ENCODE data around the gene ATP6AP2. TPM values are rescaled to one million over a fixed set of nuclear protein-coding genes. Genes with fewer than 3 reads are reported as not detected.

The ATP6AP2 gene
- total and polyA plus RNA-seq, 2 of the 13 experiments (the other 11 are each of a cell fraction or from before 2014, with no cell fraction given), result 55.6 to 108 TPM

GRCh38 chrX:40623139-40623536 is 42.4 kb downstream of the ATP6AP2 start, which contains the start of gene MPC1L:
Gene MPC1L (plus strand): TSS chrX:40623428. CDS start chrX:40623566, 138 bp downstream.
- Histone ChIP-seq H3K27ac (ENCODE audit: extremely low read length, insufficient read depth, low read length) (no peak within 1 kb of the TSS), H2AFZ (ENCODE audit: low read length) (no peak within 1 kb of the TSS), H3K4me3 (replicated peaks in 1 of 3; ENCODE audit: insufficient read depth in 1 of 3, low read depth in 2 of 3, low read length in 3 of 3) (no peak within 1 kb of the TSS), H3K27me3 (ENCODE audit: control insufficient read depth in 1 of 2, insufficient read depth in 2 of 2, low read length in 2 of 2) (no peaks in the 10 kb centered on the region), H4K20me1 (ENCODE audit: insufficient read depth, low read length) (no peaks in the 10 kb centered on the region), H3K79me2 (ENCODE audit: insufficient read depth, low read length) (no peaks in the 10 kb centered on the region), H3K9me3 (ENCODE audit: low read length) (no peaks in the 10 kb centered on the region), H3K36me3 (replicated peaks in 1 of 2; ENCODE audit: control insufficient read depth in 1 of 2, insufficient read depth in 2 of 2, low read length in 2 of 2) (no peaks in the 10 kb centered on the region; a peak in 1 of 5 replicates), H3K9ac (ENCODE audit: insufficient read depth, low read depth, low read length) (no peak within 1 kb of the TSS), H3K4me1 (ENCODE audit: insufficient read depth, low read length) (peaks cover 2% of the 10 kb centered on the region), H3K4me2 (ENCODE audit: low read depth, low read length) (no peak within 1 kb of the TSS)
- WGBS (ENCODE audit: low lambda C conversion rate), result over 99% methylated on average over 16 of the region's 38 CpGs
- CTCF ChIA-PET (ENCODE audit: low intra/inter-chr PET ratio, low total read pairs), result no interaction called here
- ATAC-seq, result no peak
- intact Hi-C loops (cut with micrococcal nuclease; ENCODE audit: unreplicated experiment), result no loop called here
- FAIRE-seq, result no peak
- in situ Hi-C loops (cut with HindIII; ENCODE audit: extremely low pct_ligation_motif_present, low pct_unique_long_range_greater_than_20kb), result no loop called here
- no TSS peak for BruUV-seq (replicated peaks)
- TF ChIP-seq FOXP4 (CRISPR knock-in tag; IDR thresholded peaks at IDR 0.05) (no peak), ZFP1 (CRISPR knock-in tag; IDR thresholded peaks at IDR 0.05) (no peak), ZNF530 (CRISPR knock-in tag; IDR thresholded peaks at IDR 0.05; ENCODE audit: low read depth) (no peak), ZNF17 (CRISPR knock-in tag; IDR thresholded peaks at IDR 0.05) (no peak), KDM2A (CRISPR knock-in tag; IDR thresholded peaks at IDR 0.05; ENCODE audit: borderline replicate concordance, low read depth) (no peak), ZNF263 (CRISPR knock-in tag; IDR thresholded peaks at IDR 0.05) (no peak), NR1H2 (CRISPR knock-in tag; IDR thresholded peaks at IDR 0.05; ENCODE audit: borderline replicate concordance, low read depth) (no peak), ZNF749 (CRISPR knock-in tag; IDR thresholded peaks at IDR 0.05; ENCODE audit: borderline replicate concordance) (no peak), KLF9 (CRISPR knock-in tag; IDR thresholded peaks at IDR 0.05; ENCODE audit: low read depth) (no peak), FOSL1 (CRISPR knock-in tag; IDR thresholded peaks at IDR 0.05; ENCODE audit: borderline replicate concordance) (no peak), SKI (IDR thresholded peaks at IDR 0.05; ENCODE audit: partially characterized antibody) (no peak)
- TF ChIP-seq, protein P1, sequence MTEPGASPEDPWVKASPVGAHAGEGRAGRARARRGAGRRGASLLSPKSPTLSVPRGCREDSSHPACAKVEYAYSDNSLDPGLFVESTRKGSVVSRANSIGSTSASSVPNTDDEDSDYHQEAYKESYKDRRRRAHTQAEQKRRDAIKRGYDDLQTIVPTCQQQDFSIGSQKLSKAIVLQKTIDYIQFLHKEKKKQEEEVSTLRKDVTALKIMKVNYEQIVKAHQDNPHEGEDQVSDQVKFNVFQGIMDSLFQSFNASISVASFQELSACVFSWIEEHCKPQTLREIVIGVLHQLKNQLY (CRISPR knock-in tag; IDR thresholded peaks at IDR 0.05), result no peak
- TF ChIP-seq, protein P2, sequence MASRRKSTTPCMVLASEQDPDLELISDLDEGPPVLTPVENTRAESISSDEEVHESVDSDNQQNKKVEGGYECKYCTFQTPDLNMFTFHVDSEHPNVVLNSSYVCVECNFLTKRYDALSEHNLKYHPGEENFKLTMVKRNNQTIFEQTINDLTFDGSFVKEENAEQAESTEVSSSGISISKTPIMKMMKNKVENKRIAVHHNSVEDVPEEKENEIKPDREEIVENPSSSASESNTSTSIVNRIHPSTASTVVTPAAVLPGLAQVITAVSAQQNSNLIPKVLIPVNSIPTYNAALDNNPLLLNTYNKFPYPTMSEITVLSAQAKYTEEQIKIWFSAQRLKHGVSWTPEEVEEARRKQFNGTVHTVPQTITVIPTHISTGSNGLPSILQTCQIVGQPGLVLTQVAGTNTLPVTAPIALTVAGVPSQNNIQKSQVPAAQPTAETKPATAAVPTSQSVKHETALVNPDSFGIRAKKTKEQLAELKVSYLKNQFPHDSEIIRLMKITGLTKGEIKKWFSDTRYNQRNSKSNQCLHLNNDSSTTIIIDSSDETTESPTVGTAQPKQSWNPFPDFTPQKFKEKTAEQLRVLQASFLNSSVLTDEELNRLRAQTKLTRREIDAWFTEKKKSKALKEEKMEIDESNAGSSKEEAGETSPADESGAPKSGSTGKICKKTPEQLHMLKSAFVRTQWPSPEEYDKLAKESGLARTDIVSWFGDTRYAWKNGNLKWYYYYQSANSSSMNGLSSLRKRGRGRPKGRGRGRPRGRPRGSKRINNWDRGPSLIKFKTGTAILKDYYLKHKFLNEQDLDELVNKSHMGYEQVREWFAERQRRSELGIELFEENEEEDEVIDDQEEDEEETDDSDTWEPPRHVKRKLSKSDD (CRISPR knock-in tag; IDR thresholded peaks at IDR 0.05; ENCODE audit: low read depth), result no peak
- no peak for DNase-seq (ENCODE audit: low spot score)
- POLR2A ChIA-PET, result no interaction called here
